Stimulated activated CD8-positive, alpha-beta memory T cell treated with anti-CD3 and anti-CD28 coated beads, Interleukin-2, amount 100 ng/mL, for 1 hour (primary cell): ENCODE results near the gene COL18A1.
"Not testable (repeated sequence)": the region's sequence is repeated elsewhere in the genome, so short reads cannot be mapped to it uniquely, and the experiment has no call there.

ENCODE experiments used
- DNase-seq, 2 donors: peaks; one replicate each; pipeline ENCODE4 v3.0.0-alpha.2; 2020; ENCODE audit warnings: low read depth in 2 of 2

Gene COL18A1

DNA sequence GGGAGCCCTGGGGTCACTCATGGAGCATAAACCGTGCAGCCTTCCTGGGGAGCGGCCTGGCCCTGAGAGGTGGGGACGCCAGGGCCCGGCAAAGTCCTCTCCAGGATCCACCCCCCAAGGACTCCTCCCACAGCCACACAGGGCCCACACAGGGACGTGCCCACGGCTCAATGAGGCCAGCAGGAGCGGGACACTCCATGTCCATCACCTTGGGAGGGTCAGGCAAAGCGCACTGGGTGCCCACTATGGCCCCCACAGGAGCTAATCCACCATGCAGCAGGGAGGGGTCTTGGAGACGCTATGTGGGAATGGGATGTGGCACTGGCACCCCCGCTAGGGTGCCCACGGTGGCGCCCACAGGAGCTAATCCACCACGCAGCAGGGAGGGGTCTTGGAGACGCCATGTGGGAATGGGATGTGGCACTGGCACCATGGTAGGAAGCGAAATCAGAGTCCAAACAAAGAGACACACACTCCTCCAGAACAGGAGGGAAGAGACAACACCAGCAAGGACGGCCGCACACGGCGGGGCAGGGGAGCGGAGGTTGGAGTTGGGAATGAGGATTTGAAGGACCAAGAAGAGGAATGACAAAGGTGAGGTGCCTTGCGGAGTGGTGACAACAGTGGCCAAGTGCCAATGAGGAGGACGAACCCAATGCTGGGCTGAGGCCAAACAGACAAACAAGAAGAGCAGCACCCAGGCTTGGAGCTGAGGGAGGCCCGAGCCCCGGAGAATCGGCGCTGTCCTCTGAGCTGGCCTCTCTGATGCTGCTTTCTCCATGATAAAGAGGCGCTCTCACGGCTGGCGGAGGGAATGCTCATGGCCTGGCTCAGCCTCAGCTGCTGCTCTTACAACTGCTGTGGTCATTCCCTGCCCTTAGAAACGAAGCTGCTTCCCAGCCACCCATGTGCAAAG is 155.4 kb downstream of the COL18A1 start:
- no peak for DNase-seq

DNA sequence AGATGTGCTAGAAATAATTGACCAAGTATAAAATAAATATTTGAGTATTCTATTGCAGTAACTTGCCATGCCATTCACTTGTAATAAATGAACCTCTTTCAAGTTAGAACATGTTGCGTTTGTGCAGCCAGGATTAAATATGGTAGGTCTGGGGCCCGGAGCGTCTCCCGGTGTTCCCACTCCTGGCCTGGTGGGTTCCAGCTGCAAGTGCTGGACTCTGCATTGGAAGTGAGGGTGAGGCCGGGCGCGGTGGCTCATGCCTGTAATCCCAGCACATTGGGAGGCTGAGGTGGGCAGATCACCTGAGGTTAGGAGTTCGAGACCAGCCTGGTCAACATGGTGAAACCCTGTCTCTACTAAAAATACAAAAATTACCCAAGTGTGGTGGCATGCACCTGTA is 156.3 kb downstream of the COL18A1 start:
- not testable (repeated sequence) for DNase-seq

DNA sequence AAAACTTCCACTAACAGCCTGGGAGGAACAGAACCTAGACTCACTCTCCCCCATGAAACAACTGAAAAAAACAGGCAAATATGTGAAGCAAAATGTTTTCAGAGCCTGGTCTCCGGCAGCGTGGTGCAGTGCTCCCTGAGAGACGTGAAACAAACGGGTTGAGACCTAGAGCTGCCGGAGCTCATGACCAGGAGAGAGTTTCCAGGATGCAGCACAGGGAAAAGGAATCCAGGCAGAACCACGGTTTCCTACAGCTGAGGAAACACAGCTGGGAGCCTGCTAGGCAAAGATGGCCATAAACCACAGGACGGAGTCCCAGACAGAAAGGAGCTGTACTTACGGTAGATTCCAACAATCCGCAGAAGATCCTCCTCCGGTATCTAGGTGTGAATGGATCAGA is 157.4 kb downstream of the COL18A1 start:
- DNase-seq = no peak

DNA sequence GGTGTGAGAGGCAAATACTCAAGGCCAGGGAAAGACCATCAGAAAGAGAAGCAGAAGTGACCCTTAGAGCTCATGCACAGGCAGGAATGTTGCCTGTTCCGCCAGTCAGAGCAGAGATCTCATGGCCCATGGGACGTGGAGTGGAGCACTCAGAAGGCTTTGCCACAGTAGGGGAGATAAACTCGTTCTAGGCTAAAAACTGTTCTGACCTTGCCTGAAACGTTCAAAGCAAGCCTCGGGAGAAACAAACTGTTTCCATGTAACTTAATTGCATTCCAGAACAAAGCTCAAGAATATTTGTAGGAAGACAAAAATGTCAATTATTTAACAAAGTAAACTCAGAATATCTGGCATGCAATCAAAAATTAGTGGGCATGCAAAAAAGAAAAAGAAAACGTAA is 158.0 kb downstream of the COL18A1 start:
- no peak for DNase-seq
